DOHH2 (cell line): ENCODE data around the gene ARID4B.
A peak's percentile ranks its signal among the peaks of the same experiment; 100 is the strongest.

Source experiments
- EZH2phosphoT487 ChIP-seq: fragments of 200-600 bp; sonication (generic); IDR thresholded peaks from 2 replicates; pipeline ENCODE4 v1.6.1; 2017; ENCODE audit warnings: borderline replicate concordance, mild to moderate bottlenecking, antibody characterized with exemption, low read length, moderate library complexity, mixed read lengths
- TF ChIP-seq, protein P1 (sequence below): fragments of 200-600 bp; sonication (generic); IDR thresholded peaks from one replicate; pipeline ENCODE4 v1.5.1; 2014; ENCODE audit warnings: antibody characterized with exemption, mild to moderate bottlenecking, low read depth, low read length; ENCODE audit not compliant: poor library complexity, severe bottlenecking

DNA sequence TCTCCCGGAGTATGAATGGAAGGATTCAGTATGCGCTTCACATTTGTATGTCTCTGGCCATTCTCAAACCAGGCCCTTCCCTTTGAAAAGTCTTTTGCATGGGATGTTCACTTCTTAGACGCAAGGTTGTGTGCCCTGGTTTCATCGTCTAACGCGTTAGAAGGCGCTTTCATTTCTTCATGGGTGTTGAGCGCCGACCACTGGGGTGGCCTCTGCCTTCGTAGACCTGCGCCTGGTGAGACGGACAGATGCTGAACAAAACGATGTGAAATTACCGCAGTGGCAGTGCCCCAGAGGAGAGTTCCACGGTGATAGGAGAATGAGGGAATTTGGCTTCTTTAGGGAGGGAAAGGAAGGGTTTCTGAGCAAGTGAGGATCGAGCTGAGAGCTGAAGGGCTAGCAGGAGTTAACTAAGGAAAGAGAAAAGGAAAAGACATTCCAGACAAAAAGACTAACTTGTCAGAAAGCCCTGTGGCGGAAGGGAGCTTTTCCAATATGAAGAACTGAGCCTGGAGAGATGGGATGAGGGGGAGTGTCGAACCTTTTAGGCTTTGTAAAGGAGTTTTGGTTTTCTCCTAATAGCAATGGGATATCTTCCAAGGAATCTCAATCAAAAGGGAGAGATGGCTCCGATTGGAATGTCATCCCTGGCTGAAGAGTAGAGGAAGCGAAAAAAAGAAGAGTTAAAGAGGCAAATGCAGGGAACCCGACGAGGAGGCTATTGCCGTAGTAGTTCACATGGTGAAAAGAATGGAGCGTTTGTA lies 1.3 kb upstream of the ARID4B start:
- TF ChIP-seq, protein P1, sequence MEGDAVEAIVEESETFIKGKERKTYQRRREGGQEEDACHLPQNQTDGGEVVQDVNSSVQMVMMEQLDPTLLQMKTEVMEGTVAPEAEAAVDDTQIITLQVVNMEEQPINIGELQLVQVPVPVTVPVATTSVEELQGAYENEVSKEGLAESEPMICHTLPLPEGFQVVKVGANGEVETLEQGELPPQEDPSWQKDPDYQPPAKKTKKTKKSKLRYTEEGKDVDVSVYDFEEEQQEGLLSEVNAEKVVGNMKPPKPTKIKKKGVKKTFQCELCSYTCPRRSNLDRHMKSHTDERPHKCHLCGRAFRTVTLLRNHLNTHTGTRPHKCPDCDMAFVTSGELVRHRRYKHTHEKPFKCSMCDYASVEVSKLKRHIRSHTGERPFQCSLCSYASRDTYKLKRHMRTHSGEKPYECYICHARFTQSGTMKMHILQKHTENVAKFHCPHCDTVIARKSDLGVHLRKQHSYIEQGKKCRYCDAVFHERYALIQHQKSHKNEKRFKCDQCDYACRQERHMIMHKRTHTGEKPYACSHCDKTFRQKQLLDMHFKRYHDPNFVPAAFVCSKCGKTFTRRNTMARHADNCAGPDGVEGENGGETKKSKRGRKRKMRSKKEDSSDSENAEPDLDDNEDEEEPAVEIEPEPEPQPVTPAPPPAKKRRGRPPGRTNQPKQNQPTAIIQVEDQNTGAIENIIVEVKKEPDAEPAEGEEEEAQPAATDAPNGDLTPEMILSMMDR, result peak; percentile 55
- no peak for TF ChIP-seq EZH2phosphoT487
